ENCODE data around the gene TBL2. TPM values are rescaled to one million over a fixed set of nuclear protein-coding genes. Genes with fewer than 3 reads are reported as not detected.
"Not testable (repeated sequence)": the region's sequence is repeated elsewhere in the genome, so short reads cannot be mapped to it uniquely, and the experiment has no call there.

TBL2 gene
- total and polyA plus RNA-seq, 2 donors (not counting 1 experiment from before 2014, with no cell fraction given): 15.1 to 34.6 TPM

DNA sequence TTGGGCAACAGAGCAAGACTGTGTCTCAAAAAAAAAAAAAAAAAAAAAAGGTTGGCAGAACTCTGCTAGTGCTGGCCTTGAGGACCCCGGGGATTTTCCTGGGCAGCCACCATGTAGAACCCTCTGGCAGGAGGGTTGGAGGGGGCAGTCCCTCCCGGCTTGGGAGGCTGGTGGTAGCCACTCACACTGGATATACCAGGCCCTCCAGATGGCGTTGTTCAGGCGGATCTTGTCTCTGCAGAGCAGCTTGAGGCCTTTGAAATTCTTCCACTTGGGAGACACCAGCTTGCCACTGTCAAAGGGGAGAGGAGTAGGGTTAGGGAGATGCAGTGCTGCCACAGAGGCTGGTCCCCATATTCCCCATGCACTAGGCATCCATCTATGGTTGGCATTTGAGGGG lies 37.5 kb upstream of the TBL2 start:
- peaks cover 23% of the 10 kb centered on the region for H3K27me3 Mint-ChIP-seq
- WGBS (ENCODE audit: insufficient coverage): 58% methylated on average over 3 of the region's 4 CpGs
- H2AFZ ChIP-seq (ENCODE audit: insufficient read depth, low read depth, low read length, poor library complexity, severe bottlenecking): no peak overlapping the region

GRCh38 chr7:73614937-73615336 lies 36.6 kb upstream of the TBL2 start:
- WGBS (ENCODE audit: insufficient coverage): 85% methylated on average over 10 of the region's 10 CpGs
- H3K4me1 ChIP-seq (ENCODE audit: control insufficient read depth in 2 of 2, insufficient read depth in 2 of 2, low read length in 2 of 2); H3K79me2 ChIP-seq (ENCODE audit: control insufficient read depth, insufficient read depth, low read length); H3K27ac Mint-ChIP-seq; H3K4me2 ChIP-seq (replicated peaks; ENCODE audit: low read depth, low read length, poor library complexity, severe bottlenecking); H4K20me1 ChIP-seq (ENCODE audit: control insufficient read depth, insufficient read depth, low read length, poor library complexity, severe bottlenecking); H3K4me3 ChIP-seq (ENCODE audit: control extremely low read depth in 1 of 5, extremely low read depth in 1 of 5, insufficient read depth in 1 of 5, low read depth in 2 of 5, low read length in 4 of 5); ATAC-seq (ENCODE audit: low read depth); H3K9me3 Mint-ChIP-seq (ENCODE audit: insufficient read depth); H2AFZ ChIP-seq (ENCODE audit: insufficient read depth, low read depth, low read length, poor library complexity, severe bottlenecking); intact Hi-C loops (cut with micrococcal nuclease); H3K4me3 Mint-ChIP-seq; POLR2A ChIA-PET; H3K9me3 ChIP-seq (ENCODE audit: control extremely low read depth in 1 of 3, control insufficient read depth in 2 of 3, insufficient read depth in 1 of 3, low read length in 2 of 3); H3K36me3 ChIP-seq (replicated peaks in 1 of 2; ENCODE audit: control extremely low read depth in 1 of 2, control insufficient read depth in 1 of 2, extremely low read depth in 1 of 2, insufficient read depth in 2 of 2, low read length in 1 of 2); H3K4me1 Mint-ChIP-seq; H3K9ac ChIP-seq (ENCODE audit: low read length); DNase-seq; H3K27ac ChIP-seq (ENCODE audit: low read length in 2 of 2): not testable (repeated sequence)
- peaks cover 31% of the 10 kb centered on the region for H3K27me3 Mint-ChIP-seq
- H3K27me3 ChIP-seq (replicated peaks in 1 of 4; ENCODE audit: control extremely low read depth in 1 of 4, control insufficient read depth in 3 of 4, insufficient read depth in 4 of 4, low read length in 3 of 4): peaks cover 0 to 30% (median 5%) of the 10 kb centered on the region in 4 experiments
- CTCF ChIA-PET: interaction anchor here (0.6 to 0.9 kb wide), 2 partner anchors 15 to 54 kb away, joined by 3 to 4 read pairs; no protein-coding TSS in a partner anchor

More for the DNA sequence above, 37.5 kb upstream of the TBL2 start:
- ChIA-PET CTCF (interaction anchor here (1.0 kb wide), 1 partner anchor 9 kb away, joined by 4 read pairs; no protein-coding TSS in a partner anchor), POLR2A (interaction anchor here (0.6 kb wide), 1 partner anchor 123 kb away, joined by 5 read pairs; no protein-coding TSS in a partner anchor)
- no peaks in the 10 kb centered on the region for H3K4me1 Mint-ChIP-seq
- Histone ChIP-seq H4K20me1 (ENCODE audit: control insufficient read depth, insufficient read depth, low read length, poor library complexity, severe bottlenecking) (no peaks in the 10 kb centered on the region), H3K27me3 (replicated peaks in 1 of 4; ENCODE audit: control extremely low read depth in 1 of 4, control insufficient read depth in 3 of 4, insufficient read depth in 4 of 4, low read length in 3 of 4) (peaks cover 0 to 27% (median 5%) of the 10 kb centered on the region in 4 experiments), H3K4me3 (ENCODE audit: control extremely low read depth in 1 of 5, extremely low read depth in 1 of 5, insufficient read depth in 1 of 5, low read depth in 2 of 5, low read length in 4 of 5) (no peak overlapping the region), H3K27ac (ENCODE audit: low read length in 2 of 2) (no peak overlapping the region), H3K79me2 (ENCODE audit: control insufficient read depth, insufficient read depth, low read length) (no peaks in the 10 kb centered on the region), H3K9ac (ENCODE audit: low read length) (no peak overlapping the region), H3K9me3 (ENCODE audit: control extremely low read depth in 1 of 3, control insufficient read depth in 2 of 3, insufficient read depth in 1 of 3, low read length in 2 of 3) (no peaks in the 10 kb centered on the region), H3K36me3 (replicated peaks in 1 of 2; ENCODE audit: control extremely low read depth in 1 of 2, control insufficient read depth in 1 of 2, extremely low read depth in 1 of 2, insufficient read depth in 2 of 2, low read length in 1 of 2) (no peaks in the 10 kb centered on the region), H3K4me2 (replicated peaks; ENCODE audit: low read depth, low read length, poor library complexity, severe bottlenecking) (no peak overlapping the region), H3K4me1 (ENCODE audit: control insufficient read depth in 2 of 2, insufficient read depth in 2 of 2, low read length in 2 of 2) (no peaks in the 10 kb centered on the region)
- no peak for TF ChIP-seq EZH2 (IDR thresholded peaks at IDR 0.05; ENCODE audit: borderline replicate concordance, insufficient read depth, low read depth, low read length, poor library complexity, severe bottlenecking)
- TF ChIP-seq, protein P1, sequence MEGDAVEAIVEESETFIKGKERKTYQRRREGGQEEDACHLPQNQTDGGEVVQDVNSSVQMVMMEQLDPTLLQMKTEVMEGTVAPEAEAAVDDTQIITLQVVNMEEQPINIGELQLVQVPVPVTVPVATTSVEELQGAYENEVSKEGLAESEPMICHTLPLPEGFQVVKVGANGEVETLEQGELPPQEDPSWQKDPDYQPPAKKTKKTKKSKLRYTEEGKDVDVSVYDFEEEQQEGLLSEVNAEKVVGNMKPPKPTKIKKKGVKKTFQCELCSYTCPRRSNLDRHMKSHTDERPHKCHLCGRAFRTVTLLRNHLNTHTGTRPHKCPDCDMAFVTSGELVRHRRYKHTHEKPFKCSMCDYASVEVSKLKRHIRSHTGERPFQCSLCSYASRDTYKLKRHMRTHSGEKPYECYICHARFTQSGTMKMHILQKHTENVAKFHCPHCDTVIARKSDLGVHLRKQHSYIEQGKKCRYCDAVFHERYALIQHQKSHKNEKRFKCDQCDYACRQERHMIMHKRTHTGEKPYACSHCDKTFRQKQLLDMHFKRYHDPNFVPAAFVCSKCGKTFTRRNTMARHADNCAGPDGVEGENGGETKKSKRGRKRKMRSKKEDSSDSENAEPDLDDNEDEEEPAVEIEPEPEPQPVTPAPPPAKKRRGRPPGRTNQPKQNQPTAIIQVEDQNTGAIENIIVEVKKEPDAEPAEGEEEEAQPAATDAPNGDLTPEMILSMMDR (IDR thresholded peaks at IDR 0.05): no peak
- intact Hi-C loops (cut with micrococcal nuclease): no loop called here
- H3K4me3 Mint-ChIP-seq: no peak overlapping the region
- DNase-seq: no peak
- ATAC-seq (ENCODE audit: low read depth): no peak
- H3K9me3 Mint-ChIP-seq (ENCODE audit: insufficient read depth): no peaks in the 10 kb centered on the region
- no peak overlapping the region for H3K27ac Mint-ChIP-seq
